SJCRH30 (cell line): Measurements from ENCODE around the gene HSF2BP. TPM values are rescaled to one million over a fixed set of nuclear protein-coding genes. Genes with fewer than 3 reads are reported as not detected.
"Not testable (repeated sequence)": the region's sequence is repeated elsewhere in the genome, so short reads cannot be mapped to it uniquely, and the experiment has no call there.

ENCODE experiments used
- DNase-seq, 2 experiments: peaks; one replicate each; pipeline ENCODE4 v3.0.0-alpha.2; 2015 to 2020
- H3K27ac ChIP-seq: fragments of 250-450 bp; sonication (Bioruptor Pico); 2 replicates; pipeline ENCODE4 v1.5.1; 2020; ENCODE audit warnings: mild to moderate bottlenecking, moderate library complexity
- H3K27me3 ChIP-seq: fragments of 250-450 bp; sonication (Bioruptor Pico); 2 replicates; pipeline ENCODE4 v1.5.1; 2020; ENCODE audit warnings: mild to moderate bottlenecking, moderate library complexity
- H3K36me3 ChIP-seq: fragments of 250-450 bp; sonication (Bioruptor Pico); 2 replicates; pipeline ENCODE4 v1.5.1; 2020; ENCODE audit warnings: mild to moderate bottlenecking, moderate library complexity
- H3K4me1 ChIP-seq: fragments of 250-450 bp; sonication (Bioruptor Pico); 2 replicates; pipeline ENCODE4 v1.5.1; 2020; ENCODE audit warnings: mild to moderate bottlenecking, moderate library complexity
- H3K4me3 ChIP-seq: fragments of 250-450 bp; sonication (Bioruptor Pico); 2 replicates; pipeline ENCODE4 v1.5.1; 2020; ENCODE audit warnings: mild to moderate bottlenecking, moderate library complexity
- H3K9me3 ChIP-seq: fragments of 250-450 bp; sonication (Bioruptor Pico); replicated peaks from 2 replicates; pipeline ENCODE4 v1.5.1; 2020; ENCODE audit warnings: mild to moderate bottlenecking, moderate library complexity
- total RNA-seq: library from RNA; depleted of rRNA; stranded (reverse); fragments of >200 nt; shearing (Covaris generic); gene quantifications from 2 replicates; pipeline ENCODE4 v1.2.3, GENCODE V29; 2014

Gene HSF2BP
- total RNA-seq, 1 experiment from 2014 or later: 2.1 TPM

DNA sequence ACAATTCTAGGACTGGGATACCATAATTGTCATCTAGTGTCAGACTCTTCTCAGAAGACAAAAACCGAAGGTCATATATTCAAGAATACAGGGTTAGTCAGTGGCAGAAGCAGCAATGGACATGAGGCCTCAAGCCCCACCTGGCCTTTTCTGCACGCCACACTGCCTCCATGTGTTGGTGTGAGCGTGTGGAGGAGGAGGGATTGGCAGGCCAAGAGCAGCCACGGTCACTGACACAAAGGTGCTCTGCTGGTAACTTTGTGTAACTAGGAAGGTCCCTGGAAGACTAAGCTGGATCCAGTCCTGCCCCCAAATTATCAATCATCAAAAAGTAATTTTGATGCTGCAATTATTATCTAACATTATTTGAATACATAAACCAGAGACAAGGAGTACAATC, 34.9 kb downstream of the HSF2BP start:
- Histone ChIP-seq H3K4me3 (no peak overlapping the region), H3K27me3 (no peaks in the 10 kb centered on the region)

DNA sequence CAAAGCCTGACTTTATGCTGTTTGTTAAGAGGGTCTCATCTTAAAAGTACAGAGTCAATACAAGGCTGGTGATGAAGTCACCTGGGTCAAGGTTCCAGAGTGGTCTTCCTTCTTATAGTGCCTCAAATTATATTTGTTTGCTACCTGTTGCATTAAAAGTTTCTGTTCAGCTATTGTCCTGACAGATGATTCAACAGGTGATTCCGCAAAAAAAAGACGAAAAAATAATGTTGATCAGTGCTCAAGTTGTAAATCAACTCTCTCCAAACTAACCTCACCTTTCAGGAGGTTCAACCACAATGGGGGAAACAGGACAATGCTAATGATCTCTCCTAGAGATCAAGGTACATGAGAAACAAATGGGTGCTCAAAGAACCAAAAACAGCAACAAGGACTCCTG, 35.7 kb downstream of the HSF2BP start:
- no peak for DNase-seq
- H3K27ac ChIP-seq: no peak overlapping the region
- H3K27me3 ChIP-seq: no peaks in the 10 kb centered on the region
- H3K9me3 ChIP-seq: peaks cover 10% of the 10 kb centered on the region
- no peaks in the 10 kb centered on the region for H3K36me3 ChIP-seq
- H3K4me3 ChIP-seq: no peak overlapping the region
- no peaks in the 10 kb centered on the region for H3K4me1 ChIP-seq

More for the DNA sequence above, 34.9 kb downstream of the HSF2BP start:
- no peak overlapping the region for H3K27ac ChIP-seq
- H3K4me1 ChIP-seq: no peaks in the 10 kb centered on the region
- no peak for DNase-seq
- peaks cover 10% of the 10 kb centered on the region for H3K9me3 ChIP-seq
- H3K36me3 ChIP-seq: no peaks in the 10 kb centered on the region

DNA sequence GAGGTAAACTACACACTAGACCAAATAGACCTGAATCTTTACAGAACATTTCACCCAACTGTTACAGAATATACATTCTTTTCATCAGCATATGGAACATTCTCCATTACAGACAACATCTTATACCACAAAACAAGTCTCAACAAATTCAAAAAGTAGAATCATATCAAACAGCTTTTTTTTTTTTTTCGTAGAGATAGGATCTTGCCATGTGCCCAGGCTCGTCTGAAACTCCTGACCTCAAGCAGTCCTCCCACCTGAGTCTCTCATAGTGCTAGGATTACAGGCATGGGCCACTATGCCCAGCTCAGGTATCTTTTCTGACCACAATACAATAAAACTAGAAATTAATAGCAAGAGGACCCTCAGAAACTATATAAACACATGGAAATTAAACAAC, 36.5 kb downstream of the HSF2BP start:
- Histone ChIP-seq H3K4me3 (no peak overlapping the region), H3K4me1 (no peaks in the 10 kb centered on the region), H3K27ac (no peak overlapping the region), H3K27me3 (no peaks in the 10 kb centered on the region), H3K9me3 (peaks cover 10% of the 10 kb centered on the region), H3K36me3 (no peaks in the 10 kb centered on the region)
- no peak for DNase-seq

DNA sequence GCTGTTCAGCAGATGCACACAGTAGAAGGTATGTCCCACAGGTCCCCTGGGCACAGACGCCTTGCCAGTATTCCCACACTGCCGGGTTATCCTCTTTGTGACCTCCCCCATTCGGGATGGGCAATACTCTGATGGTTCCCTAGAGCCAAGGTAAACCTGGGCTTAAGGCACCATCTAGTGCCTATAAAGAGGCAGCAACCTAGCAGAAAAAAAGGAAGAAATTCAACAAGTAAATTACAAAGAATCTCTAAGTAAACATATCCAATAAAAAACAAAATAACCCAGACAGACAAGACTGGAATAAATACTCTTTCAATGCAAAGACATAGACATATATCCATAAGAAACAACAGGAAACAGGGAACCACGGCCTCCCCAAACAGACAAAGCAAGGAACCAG, 39.4 kb downstream of the HSF2BP start:
- H3K9me3 ChIP-seq: peaks cover 10% of the 10 kb centered on the region
- H3K36me3 ChIP-seq: no peaks in the 10 kb centered on the region
- DNase-seq: peak in 1 of 2 experiments; percentile 38
- H3K27me3 ChIP-seq: no peaks in the 10 kb centered on the region
- H3K4me3 ChIP-seq: no peak overlapping the region
- peaks cover 4% of the 10 kb centered on the region; the same call in 1 of the 2 replicates for H3K4me1 ChIP-seq
- no peak overlapping the region for H3K27ac ChIP-seq

DNA sequence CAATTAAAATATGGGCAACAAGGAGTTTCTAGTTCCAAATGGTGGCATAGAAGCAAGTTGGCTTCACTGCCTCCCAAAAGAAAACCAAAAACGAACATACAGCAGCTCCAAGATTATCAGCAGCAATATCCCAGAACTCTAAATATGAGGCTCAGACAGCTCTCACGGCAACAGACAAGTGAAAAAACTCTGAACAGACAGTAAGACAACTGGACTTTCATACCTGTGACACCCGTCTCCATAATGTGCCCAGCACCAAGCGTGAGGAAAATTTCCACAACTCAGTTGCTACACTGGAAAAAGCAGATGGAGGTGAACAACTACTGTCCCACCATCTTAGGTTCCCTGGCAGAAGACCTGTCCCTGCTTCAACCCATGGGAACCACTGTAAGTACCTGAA, 39.9 kb downstream of the HSF2BP start:
- Histone ChIP-seq H3K9me3 (peaks cover 10% of the 10 kb centered on the region), H3K27me3 (no peaks in the 10 kb centered on the region), H3K4me3 (no peak overlapping the region), H3K4me1 (peaks cover 5% of the 10 kb centered on the region; the same call in 1 of the 2 replicates), H3K27ac (no peak overlapping the region), H3K36me3 (no peaks in the 10 kb centered on the region)
- DNase-seq: no peak

DNA sequence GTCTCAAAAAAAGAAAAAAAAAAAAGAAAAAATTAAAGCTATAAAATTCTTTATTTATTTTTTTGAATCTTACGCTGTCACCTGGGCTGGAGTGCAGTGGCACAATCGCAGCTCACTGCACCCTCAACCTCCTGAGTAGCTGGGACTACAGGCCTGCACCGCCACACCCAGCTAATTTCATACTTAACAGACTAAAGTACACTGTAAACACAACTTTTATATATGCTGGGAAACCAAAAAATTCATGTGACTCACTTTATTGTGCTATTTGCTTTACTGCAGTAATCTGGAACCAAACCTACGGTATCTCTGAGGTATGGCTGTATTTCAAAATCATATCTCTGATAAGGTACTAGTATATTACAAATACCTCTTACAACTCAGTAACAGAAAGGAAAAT, 40.3 kb downstream of the HSF2BP start:
- Histone ChIP-seq H3K9me3 (peaks cover 10% of the 10 kb centered on the region), H3K27me3 (no peaks in the 10 kb centered on the region), H3K4me3 (no peak overlapping the region), H3K4me1 (peaks cover 5% of the 10 kb centered on the region; the same call in 1 of the 2 replicates), H3K36me3 (no peaks in the 10 kb centered on the region), H3K27ac (no peak overlapping the region)
- no peak for DNase-seq

DNA sequence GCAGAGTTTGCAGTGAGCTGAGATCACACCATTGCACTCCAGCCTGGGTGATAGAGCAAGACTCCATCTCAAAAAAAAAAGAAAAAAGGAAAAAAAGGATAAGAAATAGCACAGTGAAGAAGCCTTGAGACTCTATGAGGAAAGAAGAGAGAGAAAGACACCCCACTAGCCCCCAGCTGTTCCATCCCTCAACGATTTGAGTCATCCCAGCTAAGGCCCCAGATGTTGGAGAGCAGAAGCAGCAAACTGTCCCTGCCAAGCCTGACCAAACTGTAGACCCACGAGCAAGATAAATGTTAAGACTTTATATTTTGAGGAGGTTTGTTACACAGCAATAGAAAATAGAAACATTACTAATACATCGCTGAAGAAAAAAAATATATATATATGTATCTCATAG, 42.4 kb downstream of the HSF2BP start:
- H3K4me3 ChIP-seq, H3K9me3 ChIP-seq, H3K36me3 ChIP-seq, DNase-seq, H3K27me3 ChIP-seq, H3K27ac ChIP-seq: not testable (repeated sequence)
- peaks cover 16% of the 10 kb centered on the region for H3K4me1 ChIP-seq

DNA sequence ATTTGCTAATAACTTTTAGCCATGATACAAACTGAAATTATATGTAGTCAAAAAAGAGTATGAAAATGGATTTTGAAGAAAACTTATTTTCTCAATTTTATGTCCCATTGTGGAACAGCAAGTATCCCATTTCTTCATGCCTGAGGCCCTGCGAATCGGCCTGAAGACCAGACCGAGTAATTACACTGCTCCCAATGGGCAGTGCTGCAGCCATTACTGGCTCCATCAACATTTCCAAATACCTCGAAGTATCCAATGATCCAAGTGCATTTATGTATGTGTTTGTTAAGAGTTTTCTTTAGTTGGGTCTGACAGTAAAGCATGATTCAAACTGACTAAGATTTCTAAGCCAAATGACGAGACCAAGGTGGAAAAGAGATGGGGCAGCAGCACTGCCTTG, 44.4 kb downstream of the HSF2BP start:
- H3K27ac ChIP-seq: no peak overlapping the region
- H3K4me3 ChIP-seq: no peak overlapping the region
- H3K9me3 ChIP-seq: peaks cover 5% of the 10 kb centered on the region
- H3K36me3 ChIP-seq: no peaks in the 10 kb centered on the region
- H3K4me1 ChIP-seq: peaks cover 33% of the 10 kb centered on the region
- DNase-seq: no peak
- no peaks in the 10 kb centered on the region for H3K27me3 ChIP-seq

DNA sequence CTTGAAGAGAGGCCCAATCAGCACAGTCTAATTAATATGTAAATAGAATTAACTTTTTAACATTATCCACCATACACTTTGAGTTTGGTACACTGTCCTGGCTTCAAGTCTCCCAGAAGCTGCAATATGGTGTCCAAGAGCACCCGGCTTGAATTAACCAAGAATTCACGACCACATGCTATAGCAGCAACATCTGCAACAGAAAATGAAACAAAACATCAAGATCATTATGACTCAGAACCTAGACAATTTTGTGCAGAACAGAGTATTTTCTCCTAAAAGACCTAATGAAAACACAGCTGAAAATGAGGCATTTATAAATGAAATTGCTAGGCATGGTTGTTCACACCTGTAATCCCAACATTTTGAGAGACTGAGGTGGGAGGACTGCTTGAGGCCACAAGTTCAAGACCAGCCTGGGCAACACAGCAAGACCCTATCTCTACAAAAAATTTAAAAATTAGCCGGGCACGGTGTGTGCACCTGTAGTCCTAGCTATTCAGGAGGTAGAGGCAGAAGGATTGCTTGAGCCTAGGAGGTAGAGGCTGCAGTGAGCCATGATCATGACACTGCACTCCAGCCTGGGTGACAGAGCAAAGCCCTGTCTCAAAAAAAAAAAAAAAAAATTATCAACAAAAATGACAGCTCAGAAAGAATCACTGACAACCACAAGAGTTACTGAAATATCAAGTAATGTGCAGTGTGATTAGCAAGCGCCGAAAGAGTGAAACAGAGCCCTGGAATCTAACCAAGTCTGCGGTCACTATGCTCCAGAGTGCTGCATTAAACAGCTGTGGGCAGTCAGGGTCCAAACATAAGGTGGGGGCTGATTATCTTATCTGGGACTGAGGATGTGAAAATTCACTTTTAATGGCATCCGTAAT, 45.3 kb downstream of the HSF2BP start:
- peaks cover 41% of the 10 kb centered on the region for H3K4me1 ChIP-seq
- H3K27me3 ChIP-seq: no peaks in the 10 kb centered on the region
- H3K4me3 ChIP-seq: no peak overlapping the region
- H3K9me3 ChIP-seq: no peaks in the 10 kb centered on the region
- peak; percentile 51 to 70 for DNase-seq
- H3K27ac ChIP-seq: no peak overlapping the region
- H3K36me3 ChIP-seq: no peaks in the 10 kb centered on the region

DNA sequence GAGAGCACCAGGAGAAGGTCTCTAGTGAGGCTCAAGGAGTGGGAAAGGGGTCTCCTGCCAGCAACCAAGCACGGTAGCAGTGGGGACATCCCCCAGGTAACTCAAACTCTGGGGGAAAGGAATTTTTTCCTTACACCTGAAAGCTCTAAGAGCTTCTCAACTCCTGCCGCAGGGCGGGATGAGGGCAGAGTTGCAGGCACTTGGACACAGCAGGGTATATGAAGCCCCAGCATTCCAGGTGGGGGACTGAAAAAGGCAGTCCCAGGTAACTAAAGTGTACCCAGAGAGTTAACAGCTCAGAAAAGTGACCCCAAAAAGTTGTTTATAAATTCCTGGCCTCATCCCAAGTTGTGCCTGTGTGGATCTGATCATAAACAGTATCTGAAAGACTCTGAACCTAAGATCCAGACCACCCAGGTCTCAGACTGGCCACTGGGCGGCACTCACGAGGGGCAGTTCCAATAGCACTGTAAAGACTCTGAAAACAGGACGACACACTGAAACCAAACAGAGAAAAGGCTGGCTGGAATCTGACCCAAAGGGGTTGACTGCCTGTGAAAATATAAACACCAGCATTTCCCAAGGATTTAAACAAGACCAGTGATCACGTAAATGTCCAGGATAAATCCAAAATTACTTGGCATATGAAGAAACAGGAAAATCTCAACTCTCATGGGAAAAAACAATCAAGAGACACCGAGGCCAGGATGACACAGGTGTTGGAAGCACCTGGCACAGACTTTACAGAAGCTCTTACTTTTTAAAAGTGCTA, 47.5 kb downstream of the HSF2BP start:
- Histone ChIP-seq H3K27me3 (no peaks in the 10 kb centered on the region), H3K4me3 (peak overlapping the region; percentile 25), H3K9me3 (no peaks in the 10 kb centered on the region), H3K36me3 (no peaks in the 10 kb centered on the region), H3K27ac (peak overlapping the region; percentile 64), H3K4me1 (peaks cover 53% of the 10 kb centered on the region)
- peak; percentile 82 to 89 for DNase-seq

DNA sequence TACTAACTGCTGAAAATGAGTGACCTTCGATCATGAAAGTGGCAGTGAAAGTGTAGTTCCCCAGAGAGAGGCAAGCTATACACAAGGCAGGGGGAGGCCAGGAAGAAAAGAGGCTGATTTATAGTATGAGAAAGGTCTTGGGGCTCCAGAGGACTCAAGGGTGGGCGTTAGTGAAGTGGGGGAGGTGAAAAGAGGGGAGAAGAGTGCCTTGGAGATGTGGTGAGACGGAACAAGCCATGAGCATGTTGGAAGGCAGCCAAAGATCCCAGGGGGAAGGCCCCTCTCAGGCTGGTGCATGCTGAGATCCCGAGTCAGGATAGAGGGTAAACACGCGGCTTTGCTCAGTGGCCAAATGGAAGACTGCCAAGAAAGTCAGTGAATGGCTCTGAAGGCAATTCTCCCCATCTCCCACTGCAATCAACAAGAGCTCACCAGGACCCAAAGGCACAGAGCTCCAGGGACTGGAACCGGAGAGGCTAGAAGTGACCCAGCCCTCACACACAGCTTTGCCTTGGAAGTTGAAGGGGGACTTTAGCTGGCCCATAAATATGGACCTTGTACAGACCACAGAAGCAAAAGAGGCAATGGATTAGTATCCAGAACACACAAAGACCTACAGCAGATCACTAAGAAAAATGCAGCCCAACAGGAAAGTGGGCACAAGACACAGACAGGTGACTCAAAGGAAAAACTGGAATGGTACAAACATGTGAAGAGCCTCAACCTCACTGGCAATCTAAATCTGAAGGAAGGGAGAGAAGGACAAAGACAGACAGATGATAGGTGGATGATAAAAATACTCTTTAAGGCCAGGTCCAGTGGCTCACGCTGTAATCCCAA, 49.6 kb downstream of the HSF2BP start:
- H3K4me3 ChIP-seq: no peak overlapping the region
- peak; percentile 88 to 93 for DNase-seq
- H3K27ac ChIP-seq: peak overlapping the region; percentile 13; the same call in 1 of the 2 replicates
- no peaks in the 10 kb centered on the region for H3K27me3 ChIP-seq
- peaks cover 52% of the 10 kb centered on the region for H3K4me1 ChIP-seq
- H3K36me3 ChIP-seq: no peaks in the 10 kb centered on the region
- no peaks in the 10 kb centered on the region for H3K9me3 ChIP-seq

DNA sequence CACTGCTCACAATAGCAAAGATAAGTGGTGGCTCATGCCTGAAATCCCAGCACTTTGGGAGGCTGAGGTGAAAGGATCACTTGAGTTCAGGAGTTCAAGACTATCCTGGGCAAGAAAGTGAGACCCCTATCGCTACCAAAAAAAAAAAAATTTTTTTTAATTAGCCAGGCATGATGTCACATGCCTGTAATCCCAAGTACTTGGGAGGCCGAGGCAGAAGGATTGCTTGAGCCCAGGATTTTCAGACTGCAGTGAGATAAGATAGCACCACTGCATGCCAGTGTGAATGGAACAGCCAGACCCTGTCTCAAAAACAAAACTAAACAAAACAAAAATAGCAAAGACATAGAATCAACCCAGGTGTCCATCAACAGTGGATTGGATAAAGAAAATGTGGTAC, 50.6 kb downstream of the HSF2BP start:
- Histone ChIP-seq H3K4me1 (peaks cover 55% of the 10 kb centered on the region), H3K27ac (no peak overlapping the region), H3K9me3 (no peaks in the 10 kb centered on the region), H3K36me3 (no peaks in the 10 kb centered on the region), H3K27me3 (no peaks in the 10 kb centered on the region), H3K4me3 (no peak overlapping the region)
- DNase-seq: no peak

DNA sequence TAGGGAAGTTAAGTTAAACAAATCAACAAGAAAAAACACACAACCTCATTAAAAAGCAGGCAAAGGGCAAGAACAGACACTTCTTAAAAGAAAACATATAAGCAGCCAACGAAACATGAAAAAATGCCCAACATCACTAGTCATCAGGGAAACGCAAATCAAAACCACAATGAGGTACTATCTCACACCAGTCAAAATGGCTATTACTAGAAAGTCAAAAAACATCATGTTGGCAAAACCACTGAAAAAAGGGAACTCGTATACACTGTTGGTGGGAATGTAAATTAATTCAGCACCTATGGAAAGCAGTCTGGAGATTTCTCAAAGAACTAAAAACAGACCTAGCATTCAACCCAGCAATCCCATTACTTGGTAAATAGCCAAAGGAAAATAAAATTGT, 51.1 kb downstream of the HSF2BP start:
- Histone ChIP-seq H3K4me1 (peaks cover 56% of the 10 kb centered on the region), H3K36me3 (no peaks in the 10 kb centered on the region), H3K27ac (no peak overlapping the region), H3K4me3 (no peak overlapping the region), H3K9me3 (no peaks in the 10 kb centered on the region), H3K27me3 (no peaks in the 10 kb centered on the region)
- no peak for DNase-seq

DNA sequence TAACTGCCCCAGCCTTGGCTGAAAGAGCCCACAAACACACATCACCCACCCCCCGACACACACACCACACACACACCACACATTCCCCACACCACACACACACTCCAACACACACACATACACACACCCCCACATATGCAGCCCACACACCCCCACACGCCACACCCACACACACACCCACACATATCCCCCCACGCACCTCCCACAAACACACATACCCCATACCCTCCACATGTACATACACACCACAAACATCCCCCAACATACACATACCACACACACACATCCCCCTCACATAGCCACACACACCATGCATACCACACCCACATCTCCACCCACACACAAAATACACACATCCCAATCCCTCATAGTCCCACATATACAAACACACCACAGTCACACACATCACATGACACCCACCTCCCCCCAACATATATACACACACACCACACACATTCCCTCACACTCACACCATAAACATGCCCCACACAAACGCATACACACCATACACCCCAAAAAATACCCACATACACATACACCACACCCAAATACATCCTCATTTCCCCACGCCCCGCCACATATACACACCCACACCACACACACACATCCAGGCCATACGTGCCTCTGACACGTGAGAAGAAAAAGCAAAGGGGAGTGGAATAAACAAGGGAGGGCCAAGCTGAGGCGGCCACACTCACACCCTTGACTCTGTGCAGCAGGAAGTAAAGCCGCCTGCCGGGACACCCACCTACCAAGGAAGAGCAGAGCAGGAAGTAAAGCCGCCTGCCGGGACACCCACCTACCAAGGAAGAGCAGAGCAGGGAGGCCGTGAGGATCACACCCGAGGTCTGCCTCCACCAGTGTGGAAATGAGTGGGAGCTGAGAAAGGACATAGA, 53.7 kb downstream of the HSF2BP start:
- Histone ChIP-seq H3K9me3 (no peaks in the 10 kb centered on the region), H3K36me3 (no peaks in the 10 kb centered on the region), H3K4me3 (no peak overlapping the region), H3K27me3 (no peaks in the 10 kb centered on the region), H3K27ac (no peak overlapping the region), H3K4me1 (peaks cover 44% of the 10 kb centered on the region)
- no peak for DNase-seq
